Measurements from ENCODE around the gene ZCCHC14. TPM values are rescaled to one million over a fixed set of nuclear protein-coding genes. Genes with fewer than 3 reads are reported as not detected.
A peak's percentile ranks its signal among the peaks of the same experiment; 100 is the strongest.

ZCCHC14 gene
- total RNA-seq, 2 donors from 2014 or later = 24.5 to 24.6 TPM

GRCh38 chr16:87439926-87440325 is 52.9 kb downstream of the ZCCHC14 start:
- Histone ChIP-seq H3K9me3 (no peaks in the 10 kb centered on the region), H3K9ac (ENCODE audit: low read depth in 2 of 2, low read length in 2 of 2) (no peak overlapping the region)

DNA sequence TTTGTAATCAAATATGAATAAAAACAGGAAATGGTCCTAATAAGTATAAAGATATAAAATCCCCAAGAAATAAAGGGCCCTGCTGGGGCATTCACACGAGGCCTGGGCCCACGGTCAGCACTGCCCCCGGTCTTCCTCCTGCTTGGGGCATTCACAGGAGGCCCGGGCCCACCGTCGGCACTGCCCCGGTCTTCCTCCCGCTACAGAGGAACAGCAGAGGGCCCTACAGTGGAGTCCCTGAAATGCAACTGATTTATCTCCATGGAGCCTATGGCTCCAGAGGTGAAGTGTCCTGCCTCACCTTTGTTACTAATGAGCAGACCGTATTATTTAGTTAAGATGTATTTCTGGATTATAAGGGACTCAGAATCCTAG is 54.2 kb downstream of the ZCCHC14 start:
- H3K9ac ChIP-seq (ENCODE audit: low read depth in 2 of 2, low read length in 2 of 2) = no peak overlapping the region
- no peak for DNase-seq
- intact Hi-C loops (cut with DNase I) = no loop called here
- no peak for TF ChIP-seq CTCF (IDR thresholded peaks at IDR 0.05)
- H3K36me3 ChIP-seq = no peaks in the 10 kb centered on the region
- no peaks in the 10 kb centered on the region for H3K9me3 ChIP-seq
- no peaks in the 10 kb centered on the region for H3K27me3 ChIP-seq
- H3K27ac ChIP-seq = no peak overlapping the region
- no peaks in the 10 kb centered on the region for H3K4me1 ChIP-seq
- H3K4me3 ChIP-seq = no peak overlapping the region

More at GRCh38 chr16:87439926-87440325, 52.9 kb downstream of the ZCCHC14 start:
- H3K27me3 ChIP-seq = no peaks in the 10 kb centered on the region
- no peak for DNase-seq
- H3K4me1 ChIP-seq = no peaks in the 10 kb centered on the region
- intact Hi-C loops (cut with DNase I) = no loop called here
- H3K27ac ChIP-seq = no peak overlapping the region
- no peak for TF ChIP-seq CTCF (IDR thresholded peaks at IDR 0.05)
- H3K36me3 ChIP-seq = no peaks in the 10 kb centered on the region
- H3K4me3 ChIP-seq = no peak overlapping the region

DNA sequence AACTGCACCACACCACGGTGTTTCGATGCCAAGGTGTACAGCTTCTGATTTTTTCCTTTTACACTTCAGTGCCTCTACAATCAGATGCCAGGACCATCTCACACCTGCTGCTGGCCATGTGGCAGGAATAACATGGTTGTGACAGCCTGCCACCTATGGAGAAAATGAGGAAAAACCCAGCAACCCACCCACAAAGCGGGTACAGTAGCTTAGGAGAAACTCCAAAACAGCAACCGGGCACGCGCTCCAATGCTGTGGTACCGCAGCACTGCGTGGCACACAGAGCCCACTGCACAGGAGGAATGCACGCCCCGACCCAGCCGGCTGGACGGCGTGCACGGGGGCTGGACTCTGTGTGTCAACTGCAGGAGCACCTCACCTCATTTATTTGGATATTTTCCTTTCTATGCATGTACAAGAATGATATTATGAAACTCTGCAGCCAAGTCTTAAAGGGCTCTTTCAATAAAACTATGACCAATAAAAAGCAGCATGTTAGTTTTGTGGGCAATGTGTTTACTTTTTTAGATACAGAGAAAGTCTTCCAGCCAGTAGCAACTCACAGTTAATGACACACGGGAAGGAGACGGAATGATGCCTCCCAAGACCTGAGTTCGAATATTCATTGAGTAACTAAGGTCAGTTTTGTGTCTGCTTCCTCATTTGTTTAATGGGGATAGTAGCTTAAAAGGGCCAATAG is 54.8 kb downstream of the ZCCHC14 start:
- DNase-seq = no peak

DNA sequence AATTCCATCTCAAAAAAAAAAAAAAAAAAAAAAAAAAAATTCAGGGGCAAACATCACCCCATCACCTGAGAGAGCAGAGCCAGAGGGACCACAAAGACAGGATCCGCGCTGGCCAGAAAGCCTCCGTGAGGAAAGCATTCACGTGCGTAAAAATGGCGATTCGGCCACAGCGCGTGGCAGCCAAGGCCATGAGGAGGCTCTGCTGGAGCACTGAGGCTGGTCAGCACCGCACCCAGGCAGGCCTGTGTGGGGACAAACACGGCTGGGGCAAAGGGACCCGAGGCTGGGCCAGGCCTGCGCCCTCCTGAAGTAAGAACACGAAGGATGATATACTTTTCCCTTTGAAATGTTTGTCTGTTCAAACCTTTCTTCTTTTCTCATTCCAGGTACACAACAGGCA is 55.5 kb downstream of the ZCCHC14 start:
- Histone ChIP-seq H3K27ac (no peak overlapping the region), H3K4me3 (no peak overlapping the region), H3K9me3 (no peaks in the 10 kb centered on the region), H3K36me3 (no peaks in the 10 kb centered on the region), H3K9ac (ENCODE audit: low read depth in 2 of 2, low read length in 2 of 2) (no peak overlapping the region), H3K27me3 (no peaks in the 10 kb centered on the region), H3K4me1 (no peaks in the 10 kb centered on the region)
- no peak for TF ChIP-seq CTCF (IDR thresholded peaks at IDR 0.05)
- no peak for DNase-seq
- intact Hi-C loops (cut with DNase I) = no loop called here

More for the DNA sequence above, 54.8 kb downstream of the ZCCHC14 start:
- Histone ChIP-seq H3K4me1 (no peaks in the 10 kb centered on the region), H3K27me3 (no peaks in the 10 kb centered on the region), H3K9me3 (no peaks in the 10 kb centered on the region), H3K9ac (ENCODE audit: low read depth in 2 of 2, low read length in 2 of 2) (no peak overlapping the region), H3K4me3 (no peak overlapping the region), H3K36me3 (no peaks in the 10 kb centered on the region), H3K27ac (no peak overlapping the region)
- intact Hi-C loops (cut with DNase I) = no loop called here
- TF ChIP-seq CTCF (IDR thresholded peaks at IDR 0.05) = no peak

DNA sequence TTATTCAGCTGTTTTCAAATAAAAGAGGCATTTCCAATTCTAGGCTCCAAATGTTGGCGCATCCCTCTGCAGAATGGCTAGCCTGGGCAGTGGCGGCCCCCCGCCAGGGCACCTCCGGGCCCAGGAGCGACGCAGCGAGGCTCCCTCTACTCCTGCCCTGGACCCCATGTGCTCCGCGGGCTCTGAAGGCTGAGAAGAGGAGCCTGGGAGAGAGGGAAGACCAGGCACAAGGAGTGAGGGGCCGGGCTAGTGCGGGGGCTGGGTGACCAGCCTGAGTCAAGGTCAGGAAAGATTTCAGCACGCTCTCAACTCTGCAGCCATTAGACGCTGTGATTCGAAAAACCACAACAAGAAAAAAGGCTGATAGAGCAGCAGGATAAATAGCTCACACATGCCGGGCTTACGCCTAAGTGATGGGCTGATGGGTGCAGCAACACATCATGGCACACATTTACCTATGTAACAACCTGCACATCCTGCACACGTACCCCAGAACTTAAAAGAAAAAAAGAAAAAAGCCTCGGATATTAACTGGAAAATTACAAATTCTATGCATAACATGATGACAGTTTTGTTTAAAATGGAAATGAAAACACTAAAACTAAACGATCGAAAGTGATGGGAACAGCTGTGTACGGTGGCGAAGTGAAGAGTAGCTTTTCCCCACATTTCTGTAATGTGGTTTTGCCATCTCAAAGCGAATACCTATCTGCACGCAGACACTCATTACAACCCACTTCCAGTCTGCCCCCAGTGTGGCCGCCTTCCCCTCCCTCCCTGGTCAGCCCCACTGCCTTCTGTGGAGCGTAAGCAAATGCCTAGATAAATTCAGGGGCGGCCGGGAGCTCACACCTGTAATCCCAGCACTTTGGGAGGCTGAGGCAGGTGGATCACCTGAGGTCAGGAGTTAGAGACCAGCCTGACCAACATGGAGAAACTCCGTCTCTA is 56.3 kb downstream of the ZCCHC14 start:
- H3K9me3 ChIP-seq = no peaks in the 10 kb centered on the region
- H3K4me1 ChIP-seq = no peaks in the 10 kb centered on the region
- TF ChIP-seq CTCF (IDR thresholded peaks at IDR 0.05) = no peak
- no peak for DNase-seq
- H3K27me3 ChIP-seq = no peaks in the 10 kb centered on the region
- H3K4me3 ChIP-seq = no peak overlapping the region
- intact Hi-C loops (cut with DNase I) = no loop called here
- H3K9ac ChIP-seq (ENCODE audit: low read depth in 2 of 2, low read length in 2 of 2) = no peak overlapping the region
- H3K27ac ChIP-seq = peak overlapping the region; percentile 11
- H3K36me3 ChIP-seq = no peaks in the 10 kb centered on the region

All from colonic mucosa (tissue), 4 donors.